Glutamatergic neuron (in vitro differentiated cells): ENCODE data around the gene SLC1A7. TPM values are rescaled to one million over a fixed set of nuclear protein-coding genes. Genes with fewer than 3 reads are reported as not detected.

Source experiments
- DNase-seq: peaks from one replicate; pipeline ENCODE4 v3.0.0; 2022
- H3K27ac Mint-ChIP-seq: one replicate; pipeline ENCODE4 v1.8.0; 2020; ENCODE audit warnings: mild to moderate bottlenecking, mixed read lengths, inconsistent platforms; ENCODE audit not compliant: unreplicated experiment
- H3K27me3 Mint-ChIP-seq: one replicate; pipeline ENCODE4 v1.8.0; 2020; ENCODE audit warnings: mild to moderate bottlenecking, moderate library complexity, mixed read lengths, inconsistent platforms; ENCODE audit not compliant: unreplicated experiment
- H3K36me3 Mint-ChIP-seq: one replicate; pipeline ENCODE4 v1.8.0; 2020; ENCODE audit warnings: mild to moderate bottlenecking, mixed read lengths, inconsistent platforms; ENCODE audit not compliant: unreplicated experiment
- H3K4me1 Mint-ChIP-seq: one replicate; pipeline ENCODE4 v1.8.0; 2020; ENCODE audit warnings: mild to moderate bottlenecking, low read depth, mixed read lengths, inconsistent platforms; ENCODE audit not compliant: unreplicated experiment
- H3K4me3 Mint-ChIP-seq: one replicate; pipeline ENCODE4 v1.8.0; 2020; ENCODE audit warnings: mild to moderate bottlenecking, mixed read lengths, inconsistent platforms; ENCODE audit not compliant: unreplicated experiment
- H3K9me3 Mint-ChIP-seq: one replicate; pipeline ENCODE4 v1.8.0; 2020; ENCODE audit warnings: mild to moderate bottlenecking, moderate library complexity, mixed read lengths, inconsistent platforms; ENCODE audit not compliant: unreplicated experiment
- total RNA-seq: library from RNA; stranded (reverse); fragmentation: NEBNext Ultra II Directional; extraction: Animal tissue kit (Norgen Biotek cat#: 25700); gene quantifications from one replicate; pipeline ENCODE4 v1.2.1, GENCODE V29; 2021; ENCODE audit not compliant: unreplicated experiment
- TF ChIP-seq, protein P1 (sequence below): fragments of 200-600 bp; sonication (generic); IDR thresholded peaks from one replicate; pipeline ENCODE4 v1.5.0; 2021; ENCODE audit not compliant: partially characterized antibody, unreplicated experiment

SLC1A7 gene
- total RNA-seq, 1 donor from 2014 or later, result not detected

- peaks cover 5% of the 10 kb centered on the region for H3K9me3 Mint-ChIP-seq
Measured at GRCh38 chr1:53104289-53104913, 38.0 kb downstream of the SLC1A7 start.

GRCh38 chr1:53094533-53094919 is 47.9 kb downstream of the SLC1A7 start:
- no peaks in the 10 kb centered on the region for H3K36me3 Mint-ChIP-seq
- TF ChIP-seq, protein P1, sequence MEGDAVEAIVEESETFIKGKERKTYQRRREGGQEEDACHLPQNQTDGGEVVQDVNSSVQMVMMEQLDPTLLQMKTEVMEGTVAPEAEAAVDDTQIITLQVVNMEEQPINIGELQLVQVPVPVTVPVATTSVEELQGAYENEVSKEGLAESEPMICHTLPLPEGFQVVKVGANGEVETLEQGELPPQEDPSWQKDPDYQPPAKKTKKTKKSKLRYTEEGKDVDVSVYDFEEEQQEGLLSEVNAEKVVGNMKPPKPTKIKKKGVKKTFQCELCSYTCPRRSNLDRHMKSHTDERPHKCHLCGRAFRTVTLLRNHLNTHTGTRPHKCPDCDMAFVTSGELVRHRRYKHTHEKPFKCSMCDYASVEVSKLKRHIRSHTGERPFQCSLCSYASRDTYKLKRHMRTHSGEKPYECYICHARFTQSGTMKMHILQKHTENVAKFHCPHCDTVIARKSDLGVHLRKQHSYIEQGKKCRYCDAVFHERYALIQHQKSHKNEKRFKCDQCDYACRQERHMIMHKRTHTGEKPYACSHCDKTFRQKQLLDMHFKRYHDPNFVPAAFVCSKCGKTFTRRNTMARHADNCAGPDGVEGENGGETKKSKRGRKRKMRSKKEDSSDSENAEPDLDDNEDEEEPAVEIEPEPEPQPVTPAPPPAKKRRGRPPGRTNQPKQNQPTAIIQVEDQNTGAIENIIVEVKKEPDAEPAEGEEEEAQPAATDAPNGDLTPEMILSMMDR, result no peak
- no peak overlapping the region for H3K27ac Mint-ChIP-seq
- no peak overlapping the region for H3K4me3 Mint-ChIP-seq
- DNase-seq, result peak; percentile 26
- peaks cover 3% of the 10 kb centered on the region for H3K9me3 Mint-ChIP-seq
- peaks cover 2% of the 10 kb centered on the region for H3K27me3 Mint-ChIP-seq
- H3K4me1 Mint-ChIP-seq, result no peaks in the 10 kb centered on the region

More at GRCh38 chr1:53104289-53104913, 38.0 kb downstream of the SLC1A7 start:
- Mint-ChIP-seq H3K27me3 (peaks cover 5% of the 10 kb centered on the region), H3K4me3 (no peak overlapping the region), H3K4me1 (peaks cover 7% of the 10 kb centered on the region), H3K27ac (no peak overlapping the region), H3K36me3 (no peaks in the 10 kb centered on the region)
- DNase-seq, result no peak
- TF ChIP-seq, protein P1, result no peak

DNA sequence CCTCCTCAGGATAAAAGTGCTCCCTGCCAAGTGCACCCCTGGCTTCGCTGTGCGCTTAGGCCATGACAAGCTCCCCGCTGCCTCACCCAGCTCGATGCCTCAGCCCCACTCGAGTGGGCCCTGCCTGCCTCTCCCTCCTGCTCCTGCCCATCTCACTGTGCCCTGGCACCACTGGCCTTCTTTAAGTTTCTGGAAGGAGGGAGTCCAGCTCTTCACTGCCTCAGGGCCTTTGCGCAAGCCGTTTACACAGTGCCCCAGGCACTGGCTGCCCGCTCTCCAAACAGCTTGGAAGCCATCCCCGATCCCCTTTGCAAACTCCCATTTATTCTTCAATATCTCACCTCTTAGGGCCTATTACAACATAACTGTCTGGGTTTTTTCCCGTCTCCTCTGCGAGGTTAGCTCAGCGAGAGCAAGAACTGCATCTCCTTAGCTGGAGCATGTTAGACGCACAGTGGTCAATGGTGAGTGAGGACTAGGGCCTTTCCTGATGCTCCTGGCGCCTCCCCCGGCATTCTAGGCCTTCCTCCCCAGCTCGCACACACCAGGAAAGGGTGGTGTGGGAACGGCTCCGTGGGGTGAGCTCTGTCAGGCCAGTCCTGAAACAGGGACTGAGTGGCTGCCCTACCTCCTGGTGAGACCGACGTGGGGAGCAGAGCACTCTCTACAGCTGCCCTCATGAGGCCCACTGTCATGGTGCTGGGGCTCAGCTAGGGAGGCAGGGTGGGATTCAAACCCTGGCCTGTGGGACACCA is 48.5 kb downstream of the SLC1A7 start:
- Mint-ChIP-seq H3K4me3 (no peak overlapping the region), H3K27ac (no peak overlapping the region), H3K4me1 (peaks cover 3% of the 10 kb centered on the region), H3K9me3 (peaks cover 6% of the 10 kb centered on the region), H3K36me3 (no peaks in the 10 kb centered on the region), H3K27me3 (peaks cover 2% of the 10 kb centered on the region)
- no peak for DNase-seq
- TF ChIP-seq, protein P1, result no peak

- peak; percentile 14 for DNase-seq
- H3K9me3 Mint-ChIP-seq, result peaks cover 6% of the 10 kb centered on the region
- no peak overlapping the region for H3K27ac Mint-ChIP-seq
- H3K4me1 Mint-ChIP-seq, result peaks cover 8% of the 10 kb centered on the region
- H3K27me3 Mint-ChIP-seq, result peaks cover 2% of the 10 kb centered on the region
- H3K4me3 Mint-ChIP-seq, result no peak overlapping the region
- H3K36me3 Mint-ChIP-seq, result no peaks in the 10 kb centered on the region
- TF ChIP-seq, protein P1, result no peak
Measured at GRCh38 chr1:53093451-53093754, 49.0 kb downstream of the SLC1A7 start.
